GM12892 (cell line): ENCODE data around the gene RDH12. TPM values are rescaled to one million over a fixed set of nuclear protein-coding genes. Genes with fewer than 3 reads are reported as not detected.
A peak's percentile ranks its signal among the peaks of the same experiment; 100 is the strongest.
"Not testable (repeated sequence)": the region's sequence is repeated elsewhere in the genome, so short reads cannot be mapped to it uniquely, and the experiment has no call there.

Experiments used
- DNase-seq: peaks from one replicate; pipeline ENCODE4 v3.0.0; 2011; ENCODE audit not compliant: insufficient read length
- FAIRE-seq: peaks from 2 replicates; lab custom pipeline; 2011; peaks lifted over from hg19 to GRCh38; lab: Jason Lieb, UNC
- POLR2A ChIP-seq: IDR thresholded peaks from 2 replicates; pipeline ENCODE4 v1.6.1; 2011; ENCODE audit warnings: low read depth, low read length, control low read depth
- POLR2AphosphoS5 ChIP-seq: IDR thresholded peaks from 2 replicates; pipeline ENCODE4 v1.6.1; 2011; ENCODE audit warnings: low read depth, low read length, control low read depth
- TAF1 ChIP-seq: IDR thresholded peaks from 2 replicates; pipeline ENCODE4 v1.6.1; 2011; ENCODE audit warnings: low read depth, mild to moderate bottlenecking, control low read depth, low read length, borderline replicate concordance
- polyA plus RNA-seq: library from polyadenylated mRNA; unstranded; fragments of >200 nt; gene quantifications from one replicate; pipeline ENCODE4 v1.2.1, GENCODE V29; 2012; ENCODE audit warnings: missing spikeins, inconsistent platforms; ENCODE audit not compliant: missing spikeins

RDH12 gene
- not detected for polyA plus RNA-seq

GRCh38 chr14:67701492-67701891 lies at the start of gene RDH12:
RDH12 (plus strand) TSS chr14:67701886; CDS start chr14:67722643, 20,757 bp downstream.
- FAIRE-seq, DNase-seq: not testable (repeated sequence)

- DNase-seq (no peak), FAIRE-seq (no peak)
- TF ChIP-seq TAF1: no peak
Observed at GRCh38 chr14:67652189-67652588, 49.5 kb upstream of the RDH12 start.

GRCh38 chr14:67653651-67654280 lies 47.9 kb upstream of the RDH12 start:
- TF ChIP-seq POLR2AphosphoS5 (no peak), POLR2A (no peak), TAF1 (no peak)
- DNase-seq (no peak), FAIRE-seq (no peak)

- no peak for DNase-seq
- no peak for FAIRE-seq
- TF ChIP-seq POLR2A (no peak), TAF1 (no peak), POLR2AphosphoS5 (no peak)
Observed at GRCh38 chr14:67663633-67664032, 38.1 kb upstream of the RDH12 start.

- TF ChIP-seq POLR2A (no peak), POLR2AphosphoS5 (no peak), TAF1 (no peak)
- FAIRE-seq (no peak), DNase-seq (no peak)
Observed at GRCh38 chr14:67665868-67666267, 35.8 kb upstream of the RDH12 start.

GRCh38 chr14:67666750-67667449 lies 34.8 kb upstream of the RDH12 start:
- DNase-seq (peak; percentile 25), FAIRE-seq (peak; percentile 85)
- TF ChIP-seq TAF1: no peak
- no peak for TF ChIP-seq POLR2A

- DNase-seq (no peak), FAIRE-seq (no peak)
- TF ChIP-seq POLR2AphosphoS5 (no peak), TAF1 (no peak), POLR2A (no peak)
Observed at GRCh38 chr14:67668559-67668958, 33.1 kb upstream of the RDH12 start.

GRCh38 chr14:67673451-67673850 lies 28.2 kb upstream of the RDH12 start:
- DNase-seq: no peak
- TF ChIP-seq TAF1: no peak
- TF ChIP-seq POLR2AphosphoS5: no peak
- TF ChIP-seq POLR2A: no peak
- no peak for FAIRE-seq

- no peak for TF ChIP-seq TAF1
- TF ChIP-seq POLR2A: no peak
- TF ChIP-seq POLR2AphosphoS5: no peak
- peak; percentile 67 for FAIRE-seq
- peak; percentile 27 for DNase-seq
Observed at GRCh38 chr14:67674139-67674479, 27.6 kb upstream of the RDH12 start.

- peak; percentile 75 for DNase-seq
- FAIRE-seq: peak; percentile 97
- TF ChIP-seq TAF1: peak; percentile 35; the same call in 1 of the 2 replicates
- TF ChIP-seq POLR2AphosphoS5: peak; percentile 81
- TF ChIP-seq POLR2A: peak; percentile 88
Observed at GRCh38 chr14:67674480-67675218, 27.0 kb upstream of the RDH12 start, which contains the start of gene VTI1B. VTI1B (minus strand) TSS chr14:67674632; CDS start chr14:67674489, 143 bp downstream.

GRCh38 chr14:67675219-67675582 lies 26.5 kb upstream of the RDH12 start:
- no peak for FAIRE-seq
- no peak for TF ChIP-seq POLR2A
- TF ChIP-seq POLR2AphosphoS5: no peak
- no peak for TF ChIP-seq TAF1
- no peak for DNase-seq

- no peak for DNase-seq
- TF ChIP-seq POLR2AphosphoS5 (no peak), TAF1 (no peak), POLR2A (no peak)
- FAIRE-seq: no peak
Observed at GRCh38 chr14:67679006-67679405, 22.7 kb upstream of the RDH12 start.
